Nephron progenitor cell (in vitro differentiated cells): ENCODE results near the gene METAP2.
"Not testable (repeated sequence)": the region's sequence is repeated elsewhere in the genome, so short reads cannot be mapped to it uniquely, and the experiment has no call there.

ENCODE experiments used
- DNase-seq: peaks from one replicate; pipeline ENCODE4 v3.0.0; 2021
- H3K27ac Mint-ChIP-seq: 2 replicates; pipeline ENCODE4 v1.8.0; 2021; ENCODE audit warnings: mild to moderate bottlenecking, moderate library complexity, mixed read lengths
- H3K27me3 Mint-ChIP-seq: 2 replicates; pipeline ENCODE4 v1.8.0; 2021; ENCODE audit warnings: mild to moderate bottlenecking, low read depth, mixed read lengths; ENCODE audit not compliant: poor library complexity
- H3K36me3 Mint-ChIP-seq: 2 replicates; pipeline ENCODE4 v1.8.0; 2021; ENCODE audit warnings: low read depth, mixed read lengths
- H3K4me1 Mint-ChIP-seq: 2 replicates; pipeline ENCODE4 v1.8.0; 2021; ENCODE audit warnings: mixed read lengths
- H3K4me3 Mint-ChIP-seq: 2 replicates; pipeline ENCODE4 v1.8.0; 2021; ENCODE audit warnings: mild to moderate bottlenecking, moderate library complexity, mixed read lengths
- H3K9me3 Mint-ChIP-seq: 2 replicates; pipeline ENCODE4 v1.8.0; 2021; ENCODE audit warnings: mild to moderate bottlenecking, moderate library complexity, mixed read lengths
- CTCF ChIP-seq: fragments of 200-600 bp; sonication (generic); IDR thresholded peaks from 2 replicates; pipeline ENCODE4 v1.5.0; 2021; ENCODE audit warnings: antibody characterized with exemption

METAP2 gene

GRCh38 chr12:95446506-95446900 lies 27.4 kb upstream of the METAP2 start:
- Mint-ChIP-seq H3K27me3 (peaks cover 9% of the 10 kb centered on the region), H3K4me1 (peaks cover 23% of the 10 kb centered on the region), H3K9me3 (no peaks in the 10 kb centered on the region), H3K36me3 (no peaks in the 10 kb centered on the region), H3K27ac (no peak overlapping the region), H3K4me3 (peak overlapping the region; percentile 72)
- TF ChIP-seq CTCF: no peak
- peak; percentile 76 for DNase-seq

GRCh38 chr12:95449656-95450055 lies 24.3 kb upstream of the METAP2 start:
- not testable (repeated sequence) for H3K27ac Mint-ChIP-seq, H3K27me3 Mint-ChIP-seq, H3K36me3 Mint-ChIP-seq, DNase-seq, H3K9me3 Mint-ChIP-seq, H3K4me3 Mint-ChIP-seq
- H3K4me1 Mint-ChIP-seq: peaks cover 11% of the 10 kb centered on the region

GRCh38 chr12:95452501-95452900 lies 21.5 kb upstream of the METAP2 start:
- not testable (repeated sequence) for H3K4me1 Mint-ChIP-seq, H3K4me3 Mint-ChIP-seq, H3K36me3 Mint-ChIP-seq, DNase-seq, H3K27me3 Mint-ChIP-seq, H3K27ac Mint-ChIP-seq
- peaks cover 12% of the 10 kb centered on the region for H3K9me3 Mint-ChIP-seq

- H3K27me3 Mint-ChIP-seq, H3K27ac Mint-ChIP-seq, H3K4me3 Mint-ChIP-seq: not testable (repeated sequence)
These were observed 20.1 kb upstream of the METAP2 start for GRCh38 chr12:95453881-95454280.

GRCh38 chr12:95454780-95455215 lies 19.2 kb upstream of the METAP2 start:
- H3K27ac Mint-ChIP-seq, H3K27me3 Mint-ChIP-seq, DNase-seq, H3K4me1 Mint-ChIP-seq, H3K36me3 Mint-ChIP-seq, H3K4me3 Mint-ChIP-seq: not testable (repeated sequence)
- H3K9me3 Mint-ChIP-seq: peaks cover 30% of the 10 kb centered on the region

More at GRCh38 chr12:95453881-95454280, 20.1 kb upstream of the METAP2 start:
- peaks cover 26% of the 10 kb centered on the region for H3K9me3 Mint-ChIP-seq
- DNase-seq, H3K4me1 Mint-ChIP-seq, H3K36me3 Mint-ChIP-seq: not testable (repeated sequence)

- H3K27me3 Mint-ChIP-seq, H3K4me3 Mint-ChIP-seq, H3K27ac Mint-ChIP-seq, H3K36me3 Mint-ChIP-seq, H3K4me1 Mint-ChIP-seq, DNase-seq: not testable (repeated sequence)
- H3K9me3 Mint-ChIP-seq: peaks cover 30% of the 10 kb centered on the region
These were observed 16.3 kb upstream of the METAP2 start for GRCh38 chr12:95457605-95458004.

GRCh38 chr12:95458761-95459160 lies 15.2 kb upstream of the METAP2 start:
- H3K27me3 Mint-ChIP-seq: peaks cover 9% of the 10 kb centered on the region

GRCh38 chr12:95459310-95459709 lies 14.6 kb upstream of the METAP2 start:
- no peak for TF ChIP-seq CTCF
- Mint-ChIP-seq H3K27me3 (peaks cover 9% of the 10 kb centered on the region), H3K4me1 (peaks cover 5% of the 10 kb centered on the region), H3K9me3 (peaks cover 30% of the 10 kb centered on the region), H3K27ac (no peak overlapping the region), H3K36me3 (peaks cover 4% of the 10 kb centered on the region), H3K4me3 (no peak overlapping the region)
- no peak for DNase-seq

More at GRCh38 chr12:95458761-95459160, 15.2 kb upstream of the METAP2 start:
- peaks cover 4% of the 10 kb centered on the region for H3K36me3 Mint-ChIP-seq
- TF ChIP-seq CTCF: no peak
- no peak for DNase-seq
- H3K4me3 Mint-ChIP-seq: no peak overlapping the region
- peaks cover 5% of the 10 kb centered on the region for H3K4me1 Mint-ChIP-seq
- H3K9me3 Mint-ChIP-seq: peaks cover 30% of the 10 kb centered on the region
- H3K27ac Mint-ChIP-seq: no peak overlapping the region
